Keratinocyte (primary cell): ENCODE results near the gene RAMACL.

Experiments used
- EZH2 ChIP-seq: IDR thresholded peaks from one replicate; pipeline ENCODE4 v1.6.1; 2012; ENCODE audit warnings: inconsistent platforms, mild to moderate bottlenecking, low read length, moderate library complexity
- TF ChIP-seq, protein P1 (sequence below), 3 experiments: IDR thresholded peaks in 1 of 3; conservative IDR thresholded peaks in 1 of 3; optimal IDR thresholded peaks in 1 of 3; 2 replicates in 2 of 3; 3 replicates in 1 of 3; pipeline versions ENCODE3 to v1.5.1; 2011; ENCODE audit warnings: low read length in 3 of 3, mild to moderate bottlenecking in 3 of 3, moderate library complexity in 2 of 3, control low read depth in 1 of 3, inconsistent platforms in 1 of 3; ENCODE audit not compliant: insufficient read depth in 2 of 3; ENCODE audit errors: extremely low read depth in 1 of 3

DNA sequence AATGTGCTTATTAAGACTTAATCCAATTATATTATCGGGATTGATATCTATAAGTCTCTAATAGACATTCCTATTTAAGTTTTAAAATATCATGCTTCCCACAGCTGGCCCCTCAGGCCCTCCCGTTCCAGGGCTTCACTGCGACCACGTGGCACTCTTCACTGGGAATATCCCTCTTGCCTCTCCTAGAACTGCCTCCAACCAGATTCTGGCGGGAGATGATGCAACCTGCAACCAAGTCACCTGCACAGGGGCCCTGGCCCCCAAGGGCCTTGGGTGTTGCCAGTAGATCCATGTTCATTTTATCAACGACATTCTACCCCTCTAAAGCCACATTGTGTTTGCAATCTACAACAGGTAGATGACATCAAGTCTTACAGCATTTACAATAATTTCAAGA, 18.4 kb upstream of the RAMACL start:
- TF ChIP-seq, protein P1, sequence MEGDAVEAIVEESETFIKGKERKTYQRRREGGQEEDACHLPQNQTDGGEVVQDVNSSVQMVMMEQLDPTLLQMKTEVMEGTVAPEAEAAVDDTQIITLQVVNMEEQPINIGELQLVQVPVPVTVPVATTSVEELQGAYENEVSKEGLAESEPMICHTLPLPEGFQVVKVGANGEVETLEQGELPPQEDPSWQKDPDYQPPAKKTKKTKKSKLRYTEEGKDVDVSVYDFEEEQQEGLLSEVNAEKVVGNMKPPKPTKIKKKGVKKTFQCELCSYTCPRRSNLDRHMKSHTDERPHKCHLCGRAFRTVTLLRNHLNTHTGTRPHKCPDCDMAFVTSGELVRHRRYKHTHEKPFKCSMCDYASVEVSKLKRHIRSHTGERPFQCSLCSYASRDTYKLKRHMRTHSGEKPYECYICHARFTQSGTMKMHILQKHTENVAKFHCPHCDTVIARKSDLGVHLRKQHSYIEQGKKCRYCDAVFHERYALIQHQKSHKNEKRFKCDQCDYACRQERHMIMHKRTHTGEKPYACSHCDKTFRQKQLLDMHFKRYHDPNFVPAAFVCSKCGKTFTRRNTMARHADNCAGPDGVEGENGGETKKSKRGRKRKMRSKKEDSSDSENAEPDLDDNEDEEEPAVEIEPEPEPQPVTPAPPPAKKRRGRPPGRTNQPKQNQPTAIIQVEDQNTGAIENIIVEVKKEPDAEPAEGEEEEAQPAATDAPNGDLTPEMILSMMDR (optimal IDR thresholded peaks at IDR 0.05 in 1 of 3, IDR thresholded peaks at IDR 0.05 in 1 of 3, conservative IDR thresholded peaks at IDR 0.05 in 1 of 3; ENCODE audit: extremely low read depth in 1 of 3, insufficient read depth in 2 of 3, low read length in 3 of 3): no peak
- TF ChIP-seq EZH2: no peak
